H9 (cell line): ENCODE data around the gene GSN. TPM values are rescaled to one million over a fixed set of nuclear protein-coding genes. Genes with fewer than 3 reads are reported as not detected.

Experiments
- DNase-seq: peaks from one replicate; pipeline ENCODE4 v3.0.0-alpha.2; 2017
- H2AFZ ChIP-seq: one replicate; pipeline ENCODE4 v1.6.1; 2013; ENCODE audit warnings: mild to moderate bottlenecking, low read length, control low read depth, moderate library complexity
- H2AK5ac ChIP-seq: 2 replicates; pipeline ENCODE4 v1.6.1; 2013; ENCODE audit warnings: low read length, control low read depth, mixed read lengths; ENCODE audit not compliant: insufficient read length
- H2BK120ac ChIP-seq: one replicate; pipeline ENCODE4 v1.6.1; 2013; ENCODE audit warnings: low read depth, mild to moderate bottlenecking, low read length, control low read depth, inconsistent platforms; ENCODE audit not compliant: poor library complexity, severe bottlenecking
- H2BK12ac ChIP-seq: 2 replicates; pipeline ENCODE4 v1.6.1; 2013; ENCODE audit warnings: low read length, control low read depth, mixed read lengths, low read depth; ENCODE audit not compliant: insufficient read length
- H2BK15ac ChIP-seq: 2 replicates; pipeline ENCODE4 v1.6.1; 2013; ENCODE audit warnings: low read depth, low read length, control low read depth
- H2BK20ac ChIP-seq: one replicate; pipeline ENCODE4 v1.6.1; 2013; ENCODE audit warnings: low read depth, mild to moderate bottlenecking, low read length, control low read depth, inconsistent platforms; ENCODE audit not compliant: poor library complexity, severe bottlenecking
- H2BK5ac ChIP-seq: 2 replicates; pipeline ENCODE4 v1.6.1; 2013; ENCODE audit warnings: low read length, control low read depth, mixed read lengths; ENCODE audit not compliant: insufficient read length
- H3K14ac ChIP-seq: 2 replicates; pipeline ENCODE4 v1.6.1; 2013; ENCODE audit warnings: low read length, control low read depth; ENCODE audit not compliant: insufficient read depth
- H3K18ac ChIP-seq: 2 replicates; pipeline ENCODE4 v1.6.1; 2013; ENCODE audit warnings: low read depth, mild to moderate bottlenecking, mixed read lengths, low read length, control low read depth; ENCODE audit not compliant: insufficient read length
- H3K23ac ChIP-seq: 2 replicates; pipeline ENCODE4 v1.6.1; 2013; ENCODE audit warnings: low read length, control low read depth, mixed read lengths, low read depth; ENCODE audit not compliant: insufficient read length
- H3K23me2 ChIP-seq: 2 replicates; pipeline ENCODE4 v1.6.1; 2013; ENCODE audit warnings: low read depth, mild to moderate bottlenecking, mixed read lengths, low read length, control low read depth; ENCODE audit not compliant: insufficient read length, poor library complexity, severe bottlenecking
- H3K27ac ChIP-seq: 2 replicates; pipeline ENCODE4 v1.5.1; 2013; ENCODE audit warnings: low read length, control low read depth, mixed read lengths, low read depth; ENCODE audit not compliant: insufficient read length
- H3K27me3 ChIP-seq: 2 replicates; pipeline ENCODE4 v1.6.1; 2013; ENCODE audit warnings: low read length, control low read depth, inconsistent platforms; ENCODE audit not compliant: insufficient read depth
- H3K4ac ChIP-seq: 2 replicates; pipeline ENCODE4 v1.6.1; 2013; ENCODE audit warnings: low read depth, mild to moderate bottlenecking, control low read depth, inconsistent platforms, low read length, moderate library complexity
- H3K4me1 ChIP-seq: 2 replicates; pipeline ENCODE4 v1.6.1; 2013; ENCODE audit warnings: low read length, control low read depth, inconsistent platforms; ENCODE audit not compliant: insufficient read depth
- H3K4me2 ChIP-seq: 2 replicates; pipeline ENCODE4 v1.6.1; 2013; ENCODE audit warnings: low read length, control low read depth, mixed read lengths; ENCODE audit not compliant: insufficient read length, insufficient read depth
- H3K56ac ChIP-seq: 2 replicates; pipeline ENCODE4 v1.6.1; 2013; ENCODE audit warnings: low read depth, mild to moderate bottlenecking, mixed read lengths, low read length, control low read depth; ENCODE audit not compliant: insufficient read length
- H3K79me1 ChIP-seq: 2 replicates; pipeline ENCODE4 v1.6.1; 2013; ENCODE audit warnings: low read depth, mild to moderate bottlenecking, moderate library complexity, low read length, control low read depth, inconsistent platforms; ENCODE audit not compliant: insufficient read depth, poor library complexity, severe bottlenecking
- H3K79me2 ChIP-seq: 2 replicates; pipeline ENCODE4 v1.6.1; 2013; ENCODE audit warnings: low read length, control low read depth, inconsistent platforms; ENCODE audit not compliant: insufficient read depth
- H3K9ac ChIP-seq: 2 replicates; pipeline ENCODE4 v1.6.1; 2013; ENCODE audit warnings: low read length, control low read depth, mixed read lengths; ENCODE audit not compliant: insufficient read length; ENCODE audit errors: extremely low read depth
- H3K9me3 ChIP-seq: one replicate; pipeline ENCODE4 v1.6.1; 2013; ENCODE audit warnings: low read depth, low read length, inconsistent platforms; ENCODE audit not compliant: control insufficient read depth
- H3T11ph ChIP-seq: one replicate; pipeline ENCODE4 v1.6.1; 2013; ENCODE audit warnings: mild to moderate bottlenecking, low read length, control low read depth, inconsistent platforms
- H4K20me1 ChIP-seq: one replicate; pipeline ENCODE4 v1.6.1; 2013; ENCODE audit not compliant: control insufficient read depth, insufficient read length, insufficient read depth
- H4K5ac ChIP-seq: 2 replicates; pipeline ENCODE4 v1.6.1; 2013; ENCODE audit warnings: low read depth, mild to moderate bottlenecking, mixed read lengths, low read length, control low read depth; ENCODE audit not compliant: insufficient read length
- H4K8ac ChIP-seq: replicated peaks from 2 replicates; pipeline ENCODE4 v1.6.1; 2013; ENCODE audit warnings: low read length, control low read depth, mixed read lengths, low read depth; ENCODE audit not compliant: insufficient read length
- H4K91ac ChIP-seq: 2 replicates; pipeline ENCODE4 v1.6.1; 2013; ENCODE audit warnings: low read depth, mild to moderate bottlenecking, moderate library complexity, mixed read lengths, low read length, control low read depth; ENCODE audit not compliant: insufficient read length
- H3K27ac Mint-ChIP-seq, 3 experiments: 2 replicates in 2 of 3; 3 replicates in 1 of 3; pipeline ENCODE4 v1.8.0; 2020 to 2021; ENCODE audit warnings: mixed read lengths in 3 of 3, mild to moderate bottlenecking in 1 of 3, moderate library complexity in 1 of 3
- H3K27me3 Mint-ChIP-seq: 2 replicates; pipeline ENCODE4 v1.8.0; 2021; ENCODE audit warnings: low read depth, mild to moderate bottlenecking, moderate library complexity, mixed read lengths
- H3K36me3 Mint-ChIP-seq, 3 experiments: 2 replicates in 2 of 3; 3 replicates in 1 of 3; pipeline ENCODE4 v1.8.0; 2020 to 2021; ENCODE audit warnings: low read depth in 3 of 3, mixed read lengths in 3 of 3; ENCODE audit not compliant: insufficient read depth in 1 of 3
- H3K4me1 Mint-ChIP-seq, 2 experiments: 2 replicates each; pipeline ENCODE4 v1.8.0; 2020; ENCODE audit warnings: mixed read lengths in 2 of 2
- H3K4me3 Mint-ChIP-seq, 2 experiments: 2 replicates in 1 of 2; 3 replicates in 1 of 2; pipeline ENCODE4 v1.8.0; 2020 to 2021; ENCODE audit warnings: mild to moderate bottlenecking in 2 of 2, mixed read lengths in 2 of 2, moderate library complexity in 1 of 2
- H3K9me3 Mint-ChIP-seq, 2 experiments: 2 replicates in 1 of 2; 3 replicates in 1 of 2; pipeline ENCODE4 v1.8.0; 2020; ENCODE audit warnings: mild to moderate bottlenecking in 2 of 2, mixed read lengths in 2 of 2, moderate library complexity in 1 of 2
- CTCF ChIP-seq: fragments of 200-600 bp; sonication (generic); conservative IDR thresholded peaks from 3 replicates; pipeline ENCODE4 v1.8.0; 2021; ENCODE audit warnings: antibody characterized with exemption, mild to moderate bottlenecking
- WGBS: extraction: QIAGEN DNeasy Blood & Tissue Kit; methylation state at CpG from one replicate; pipeline ENCODE4 v1.1.7; 2013; ENCODE audit warnings: missing lambda C conversion rate, low lambda C conversion rate, mixed read lengths; ENCODE audit not compliant: insufficient read length; ENCODE audit errors: extremely low coverage; 5-methylcytosine and 5-hydroxymethylcytosine counted together
- total RNA-seq: library from RNA; stranded (reverse); gene quantifications from 2 replicates; pipeline ENCODE4 v1.2.1, GENCODE V29; 2021

The GSN gene
- total RNA-seq, 1 experiment from 2014 or later, result 14.9 TPM

DNA sequence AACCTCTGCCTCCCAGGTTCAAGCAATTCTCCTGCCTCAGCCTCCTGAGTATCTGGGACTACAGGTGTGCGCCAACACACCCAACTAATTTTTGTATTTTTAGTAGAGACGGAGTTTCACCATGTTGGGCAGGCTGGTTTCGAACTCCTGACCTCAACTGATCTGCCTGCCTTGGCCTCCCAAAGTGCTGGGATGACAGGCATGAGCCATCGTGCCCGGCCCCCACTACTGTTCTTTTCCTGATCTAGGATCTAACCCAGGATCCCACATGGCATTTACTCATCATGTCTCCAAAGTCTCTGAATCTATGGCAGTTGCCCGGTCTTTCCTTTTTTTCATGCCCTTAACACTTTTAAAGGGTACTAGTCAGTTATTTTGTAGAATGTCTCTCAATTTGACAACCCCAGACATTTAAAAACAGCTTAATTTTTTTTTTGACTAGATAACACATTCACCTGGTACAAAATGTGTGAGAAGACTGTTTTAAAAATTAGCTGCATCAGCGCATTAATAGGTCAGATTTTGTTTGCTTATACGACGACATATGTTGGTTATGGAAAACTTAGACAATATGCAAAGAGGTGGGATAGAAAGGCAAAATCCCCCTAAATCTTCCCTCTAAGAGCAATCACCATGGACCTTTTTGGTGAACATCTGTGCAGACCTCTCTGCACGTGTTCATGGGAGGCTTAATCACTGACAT lies 55.6 kb downstream of the GSN start:
- no peak overlapping the region for H3K9ac ChIP-seq
- H3T11ph ChIP-seq, result no peak overlapping the region
- H2AK5ac ChIP-seq, result no peak overlapping the region
- no peak overlapping the region for H2BK12ac ChIP-seq
- no peak overlapping the region for H3K18ac ChIP-seq
- no peaks in the 10 kb centered on the region for H3K4me1 ChIP-seq
- H2AFZ ChIP-seq, result no peak overlapping the region
- H3K4me2 ChIP-seq, result no peak overlapping the region
- no peaks in the 10 kb centered on the region for H3K79me1 ChIP-seq
- Mint-ChIP-seq H3K4me1 (peaks cover 0 to 13% of the 10 kb centered on the region in 2 experiments; a peak in 1 of 4 replicates), H3K9me3 (no peaks in the 10 kb centered on the region), H3K36me3 (peaks cover 0 to 11% (median 0%) of the 10 kb centered on the region in 3 experiments; a peak in 2 of 7 replicates), H3K4me3 (no peak overlapping the region), H3K27me3 (no peaks in the 10 kb centered on the region; the same call in 1 of the 2 replicates), H3K27ac (no peak overlapping the region)
- no peaks in the 10 kb centered on the region for H4K20me1 ChIP-seq
- H3K14ac ChIP-seq, result no peak overlapping the region
- H2BK15ac ChIP-seq, result no peak overlapping the region
- H3K56ac ChIP-seq, result no peak overlapping the region
- no peak overlapping the region for H4K5ac ChIP-seq
- no peaks in the 10 kb centered on the region for H3K9me3 ChIP-seq
- no peak overlapping the region for H2BK120ac ChIP-seq
- H4K91ac ChIP-seq, result no peak overlapping the region
- H3K79me2 ChIP-seq, result no peaks in the 10 kb centered on the region
- no peak overlapping the region for H2BK5ac ChIP-seq
- no peak for TF ChIP-seq CTCF
- no CpG with 5 or more reads among the region's 10 CpGs for WGBS
- H4K8ac ChIP-seq, result no peak overlapping the region
- no peak for DNase-seq
- H3K27me3 ChIP-seq, result no peaks in the 10 kb centered on the region
- no peak overlapping the region for H3K23ac ChIP-seq
- H2BK20ac ChIP-seq, result no peak overlapping the region
- no peak overlapping the region for H3K27ac ChIP-seq
- H3K23me2 ChIP-seq, result no peaks in the 10 kb centered on the region
- no peak overlapping the region for H3K4ac ChIP-seq
